Right ventricle myocardium inferior (tissue), 1 donor: Measurements from ENCODE around the gene UBXN6. TPM values are rescaled to one million over a fixed set of nuclear protein-coding genes. Genes with fewer than 3 reads are reported as not detected.

Source experiments
- ATAC-seq: fragments of 200-7000 bp; cut with Tn5 transposase; one replicate; pipeline ENCODE4 v1.9.1; 2020; ENCODE audit warnings: mild to moderate bottlenecking, moderate library complexity
- DNase-seq: peaks from one replicate; pipeline ENCODE4 v3.0.0; 2021; ENCODE audit errors: missing footprints
- intact Hi-C: fragments of 100-400 bp; cut with DNase I; formaldehyde crosslinking; loops from one replicate; pipeline ENCODE4 v1.11.0; 2022
- total RNA-seq: library from RNA; stranded (reverse); fragmentation: NEBNext Ultra II Directional; extraction: Animal tissue kit (Norgen Biotek cat#: 25700); gene quantifications from one replicate; pipeline ENCODE4 v1.2.1, GENCODE V29; 2021
- donor health status: DM: no; HTN: yes; CAD: no; lungs with severe emphysema.

Gene UBXN6
- total RNA-seq, 1 donor from 2014 or later = 119 TPM

- ATAC-seq (peak; percentile 97), DNase-seq (peak; percentile 98)
- intact Hi-C loops = loop anchor here (5.0 kb wide), 1 partner anchor 69 kb away; the partner anchor contains the start of genes CHAF1A and SH3GL1
These were observed 14.0 kb upstream of the UBXN6 start for GRCh38 chr19:4471403-4472173.

DNA sequence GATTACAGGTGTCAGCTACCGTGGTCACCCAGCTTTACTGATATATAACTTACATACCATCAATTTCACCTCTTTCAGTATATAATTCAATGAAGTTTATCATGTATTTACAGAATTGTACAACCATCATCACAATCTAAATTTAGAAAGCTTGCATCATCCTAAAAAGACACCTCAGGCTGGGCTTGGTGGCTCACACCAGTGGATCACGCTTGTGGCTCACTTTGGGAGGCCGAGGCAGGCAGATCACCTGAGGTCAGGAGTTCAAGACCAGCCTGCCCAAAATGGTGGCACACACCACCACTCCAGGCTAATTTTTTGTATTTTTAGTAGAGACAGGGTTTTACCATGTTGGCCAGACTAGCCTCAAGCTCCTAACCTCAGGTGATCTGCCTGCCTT, 10.2 kb upstream of the UBXN6 start:
- ATAC-seq (no peak), DNase-seq (no peak)
- intact Hi-C loops = no loop called here

DNA sequence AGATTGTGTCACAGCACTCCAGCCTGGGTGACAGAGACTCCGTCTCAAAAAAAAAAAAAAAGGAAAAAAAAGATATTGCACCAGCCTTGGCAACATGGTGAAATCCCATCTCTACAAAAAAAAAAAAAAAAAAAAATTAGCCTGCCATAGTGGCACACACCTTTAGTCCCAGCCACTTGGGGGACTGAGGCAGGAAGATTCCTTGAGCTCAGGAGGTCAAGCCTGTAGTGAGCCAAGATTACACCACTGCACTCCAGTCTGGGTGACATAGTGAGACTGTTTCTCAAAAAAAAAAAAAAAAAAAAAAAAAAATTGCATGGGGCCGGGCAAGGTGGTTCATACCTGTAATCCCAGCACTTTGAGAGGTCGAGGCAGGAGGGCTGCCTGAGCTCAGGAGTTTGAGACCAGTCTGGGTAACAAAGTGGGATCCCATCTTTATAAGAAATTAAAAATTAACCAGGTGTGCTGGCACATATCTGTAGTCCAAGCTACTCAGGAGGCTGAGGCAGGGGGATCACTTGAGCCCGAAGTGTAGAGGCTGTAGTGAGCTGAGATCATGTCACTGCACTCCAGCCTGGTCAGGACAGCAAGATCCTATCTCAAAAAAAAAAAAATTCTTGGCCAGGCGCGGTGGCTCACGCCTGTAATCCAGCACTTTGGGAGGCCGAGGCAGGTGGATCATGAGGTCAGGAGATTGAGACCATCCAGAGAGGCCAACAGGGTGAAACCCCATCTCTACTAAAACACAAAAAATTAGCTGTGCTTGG, 7.4 kb upstream of the UBXN6 start:
- DNase-seq = no peak
- ATAC-seq = no peak
- intact Hi-C loops = no loop called here

DNA sequence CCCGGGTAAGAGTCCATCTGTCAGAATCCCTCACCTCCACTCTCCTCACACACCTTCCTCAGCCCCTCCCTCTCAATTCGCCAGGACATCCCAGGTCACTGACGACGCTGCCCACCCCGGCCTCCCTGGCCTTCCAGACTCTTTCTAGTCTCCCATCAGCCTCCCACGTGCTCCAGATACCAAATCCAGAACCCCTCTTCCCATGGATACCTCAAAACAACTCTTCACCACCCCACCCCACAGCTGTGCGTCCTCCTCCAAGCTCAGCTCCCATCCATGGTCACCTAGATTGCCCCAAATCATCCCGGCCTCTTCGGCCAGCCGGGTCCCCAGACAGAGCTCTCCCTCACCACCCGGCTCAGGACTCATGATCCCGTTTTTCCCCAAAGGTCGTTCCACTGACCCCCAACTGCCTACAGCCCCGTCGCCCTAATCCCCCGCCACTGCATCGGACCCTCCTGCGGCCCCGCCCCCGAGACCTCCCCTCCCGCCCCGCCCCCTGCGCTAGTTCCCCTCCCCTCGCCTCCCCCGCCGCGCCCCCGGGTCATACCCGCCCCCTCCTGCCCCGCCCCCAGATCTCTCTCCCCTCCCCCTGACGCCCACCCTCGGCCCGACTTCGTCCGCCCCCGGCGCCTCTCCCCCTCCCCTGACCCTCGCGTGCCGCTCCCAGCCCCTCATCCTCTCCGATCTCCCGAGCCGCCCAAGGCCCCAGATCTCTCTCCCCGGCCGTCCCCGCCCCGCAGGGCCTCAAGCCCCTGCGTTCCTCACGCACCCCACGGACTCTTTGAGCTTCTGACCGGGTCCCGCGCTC, 546 bp downstream of the UBXN6 start:
- intact Hi-C loops = no loop called here
- DNase-seq = peak; percentile 77
- ATAC-seq = peak; percentile 21

GRCh38 chr19:4456476-4456842, 1.1 kb downstream of the UBXN6 start:
- DNase-seq = no peak
- intact Hi-C loops = no loop called here

GRCh38 chr19:4455719-4456475, 1.7 kb downstream of the UBXN6 start:
- intact Hi-C loops = no loop called here
- DNase-seq = no peak
- ATAC-seq = peak; percentile 43

More at GRCh38 chr19:4456476-4456842, 1.1 kb downstream of the UBXN6 start:
- peak; percentile 12 for ATAC-seq

DNA sequence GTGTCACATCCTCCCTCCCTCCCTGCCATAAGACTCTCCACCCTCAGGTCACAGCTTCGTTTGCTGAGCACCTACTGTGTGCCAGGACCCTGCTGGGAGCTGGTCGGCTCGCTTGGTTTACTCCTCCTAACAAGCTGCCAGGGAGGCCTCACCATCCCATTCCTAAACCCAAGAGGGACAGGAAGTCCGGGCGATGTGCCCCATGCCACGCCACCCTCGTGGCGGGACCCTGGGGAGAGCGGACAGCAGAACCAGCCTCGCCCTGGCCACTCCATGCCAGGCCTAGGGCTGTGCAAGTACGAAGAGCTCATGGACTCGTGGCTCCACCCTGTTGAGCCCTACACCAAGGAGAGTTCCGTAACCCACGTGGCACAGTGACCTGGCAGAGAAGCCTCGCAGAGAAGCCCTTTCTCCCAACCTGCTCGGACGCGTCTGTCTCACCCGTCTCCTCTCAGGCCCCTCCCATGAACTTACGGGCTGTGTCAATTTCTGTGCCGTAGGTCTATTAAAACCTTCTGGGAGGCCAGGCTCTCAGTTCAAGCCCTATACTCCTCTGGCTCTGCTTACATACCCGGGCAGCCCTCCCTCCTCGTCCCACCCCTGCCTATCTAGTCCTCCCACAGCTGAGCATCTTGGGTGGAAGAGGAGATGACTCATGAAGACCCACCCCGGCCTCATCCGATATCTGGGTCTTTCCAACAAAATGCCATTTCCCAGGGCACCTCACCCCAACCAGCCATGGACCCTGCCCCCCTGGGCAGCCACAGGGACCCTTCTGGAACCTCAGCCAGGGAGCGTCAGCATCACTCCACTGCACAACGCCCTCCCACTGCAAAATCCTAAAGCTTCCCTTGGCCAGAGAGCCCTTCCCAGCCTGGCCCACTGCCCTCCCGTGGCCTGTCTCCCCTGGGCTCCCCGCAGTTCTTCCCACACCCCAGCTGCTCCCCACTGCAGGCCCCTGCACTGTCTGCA, 2.6 kb downstream of the UBXN6 start:
- ATAC-seq (peak; percentile 2), DNase-seq (no peak)
- intact Hi-C loops = no loop called here

GRCh38 chr19:4453232-4454179, 4.1 kb downstream of the UBXN6 start:
- intact Hi-C loops = no loop called here
- no peak for ATAC-seq
- peak; percentile 66 for DNase-seq

DNA sequence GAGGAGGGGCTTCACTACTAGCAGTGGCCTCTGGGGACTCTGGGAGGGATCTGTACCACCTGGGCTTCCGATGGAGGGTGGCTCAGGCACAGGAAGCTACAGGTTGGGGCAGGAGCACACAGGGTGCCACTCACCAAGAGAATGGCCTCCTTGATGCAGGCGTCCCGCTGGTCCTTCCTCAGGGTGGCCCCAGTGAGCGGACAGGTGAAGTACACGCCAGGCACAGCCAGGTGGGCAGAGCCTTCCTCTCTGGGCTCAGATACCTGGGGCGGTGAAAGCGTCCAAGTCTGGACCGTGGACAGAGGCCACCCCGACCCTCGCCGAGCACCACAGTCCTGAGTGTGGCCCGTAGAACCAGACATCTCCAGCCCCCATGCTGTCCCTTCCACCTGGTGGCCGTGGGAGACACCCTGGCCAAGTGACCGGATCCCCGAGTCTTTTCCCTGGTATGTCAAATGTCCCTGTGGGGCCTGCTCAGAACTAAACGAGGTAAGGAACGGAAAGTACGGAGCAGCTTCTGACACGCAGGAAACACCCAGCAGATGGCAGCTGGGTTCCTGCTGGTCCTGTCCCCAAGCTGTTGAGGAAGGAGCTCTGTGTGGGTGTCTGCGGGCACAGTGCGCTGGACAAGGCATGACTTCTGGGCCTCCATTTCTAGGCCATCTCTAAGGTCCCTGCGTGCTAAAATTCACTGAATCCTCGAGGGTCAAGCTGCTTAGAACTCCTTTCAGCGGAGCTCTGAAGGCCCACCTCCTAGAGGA, 5.2 kb downstream of the UBXN6 start:
- intact Hi-C loops = no loop called here
- no peak for ATAC-seq
- peak; percentile 28 for DNase-seq

DNA sequence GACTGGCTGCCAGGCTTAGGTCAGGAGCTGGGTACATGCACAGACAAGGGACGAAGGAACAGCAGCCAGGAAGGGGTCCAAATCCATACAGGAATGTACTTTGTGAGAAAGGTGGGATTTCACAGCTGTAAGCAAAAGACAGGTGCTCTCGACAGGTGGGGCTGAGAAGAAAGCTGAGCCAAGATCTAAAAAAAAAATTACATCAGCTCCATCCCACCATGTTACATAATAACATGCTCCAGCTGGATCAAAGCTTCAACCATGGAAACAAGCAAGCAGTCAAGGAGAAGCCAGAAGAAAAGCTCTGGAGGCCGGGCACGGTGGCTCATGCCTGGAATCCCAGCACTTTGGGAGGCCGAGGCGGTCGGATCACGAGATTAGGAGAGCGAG, 8.0 kb downstream of the UBXN6 start:
- DNase-seq (no peak), ATAC-seq (no peak)
- intact Hi-C loops = loop anchor here (1.0 kb wide), 1 partner anchor 47 kb away; the partner anchor contains the start of gene CHAF1A

- ATAC-seq (peak; percentile 87), DNase-seq (peak; percentile 90)
- intact Hi-C loops = loop anchor here (1.0 kb wide), 1 partner anchor 47 kb away; the partner anchor contains the start of gene CHAF1A
These were observed 8.5 kb downstream of the UBXN6 start for GRCh38 chr19:4449022-4449638.

- intact Hi-C loops = no loop called here
- DNase-seq = no peak
- peak; percentile 2 for ATAC-seq
These were observed 9.2 kb downstream of the UBXN6 start for GRCh38 chr19:4448147-4448985.

- ATAC-seq = no peak
- intact Hi-C loops = no loop called here
- DNase-seq = no peak
These were observed 10.1 kb downstream of the UBXN6 start for GRCh38 chr19:4447327-4448146.
